IPS-18a (cell line): ENCODE results near the gene CBLC.

Experiments
- H3K27ac ChIP-seq: one replicate; pipeline ENCODE4 v1.5.1; 2013; ENCODE audit warnings: low read length
- H3K27me3 ChIP-seq: one replicate; pipeline ENCODE4 v1.6.1; 2013; ENCODE audit warnings: mild to moderate bottlenecking, low read length; ENCODE audit not compliant: control insufficient read depth, insufficient read depth
- H3K36me3 ChIP-seq: one replicate; pipeline ENCODE4 v1.6.1; 2013; ENCODE audit warnings: low read depth, low read length; ENCODE audit not compliant: control insufficient read depth
- H3K4me1 ChIP-seq: one replicate; pipeline ENCODE4 v1.6.1; 2013; ENCODE audit warnings: low read depth, low read length; ENCODE audit not compliant: control insufficient read depth
- H3K4me3 ChIP-seq: one replicate; pipeline ENCODE4 v1.5.1; 2013; ENCODE audit warnings: low read length
- H3K9ac ChIP-seq: one replicate; pipeline ENCODE4 v1.6.1; 2013; ENCODE audit warnings: mild to moderate bottlenecking, low read length, moderate library complexity
- H3K9me3 ChIP-seq: one replicate; pipeline ENCODE4 v1.6.1; 2013; ENCODE audit warnings: low read depth, low read length; ENCODE audit not compliant: control insufficient read depth

CBLC gene

GRCh38 chr19:44738603-44739558 is 38.8 kb upstream of the CBLC start:
- Histone ChIP-seq H3K27ac (no peak overlapping the region), H3K36me3 (no peaks in the 10 kb centered on the region), H3K9ac (no peak overlapping the region), H3K4me3 (no peak overlapping the region), H3K9me3 (no peaks in the 10 kb centered on the region), H3K4me1 (peaks cover 2% of the 10 kb centered on the region), H3K27me3 (no peaks in the 10 kb centered on the region)

DNA sequence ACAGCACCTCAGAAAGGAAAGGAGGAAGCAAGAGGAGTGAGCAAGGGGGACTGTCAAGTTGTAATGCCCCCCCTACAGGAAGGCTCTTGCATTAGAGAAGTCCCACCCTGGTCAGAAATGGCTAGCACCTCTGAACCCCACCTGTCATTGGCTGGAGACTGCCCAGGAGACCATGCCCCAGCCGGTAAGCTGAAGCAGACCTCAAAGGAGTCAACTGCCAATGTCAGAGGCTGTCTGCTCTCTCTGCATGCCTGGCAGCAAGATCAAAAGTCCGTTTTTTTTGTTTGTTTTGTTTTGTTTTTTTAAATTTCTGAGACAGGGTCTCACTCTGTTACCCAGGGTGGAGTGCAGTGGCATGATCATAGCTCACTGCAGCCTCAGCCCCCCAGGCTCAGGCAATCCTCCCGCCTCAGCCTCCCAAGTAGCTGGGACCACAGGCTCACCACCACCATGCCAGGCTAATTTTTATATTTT is 37.3 kb upstream of the CBLC start:
- peaks cover 2% of the 10 kb centered on the region for H3K4me1 ChIP-seq
- no peaks in the 10 kb centered on the region for H3K9me3 ChIP-seq
- no peaks in the 10 kb centered on the region for H3K36me3 ChIP-seq
- peaks cover 9% of the 10 kb centered on the region for H3K27me3 ChIP-seq
- H3K27ac ChIP-seq = no peak overlapping the region
- H3K4me3 ChIP-seq = no peak overlapping the region
- no peak overlapping the region for H3K9ac ChIP-seq

DNA sequence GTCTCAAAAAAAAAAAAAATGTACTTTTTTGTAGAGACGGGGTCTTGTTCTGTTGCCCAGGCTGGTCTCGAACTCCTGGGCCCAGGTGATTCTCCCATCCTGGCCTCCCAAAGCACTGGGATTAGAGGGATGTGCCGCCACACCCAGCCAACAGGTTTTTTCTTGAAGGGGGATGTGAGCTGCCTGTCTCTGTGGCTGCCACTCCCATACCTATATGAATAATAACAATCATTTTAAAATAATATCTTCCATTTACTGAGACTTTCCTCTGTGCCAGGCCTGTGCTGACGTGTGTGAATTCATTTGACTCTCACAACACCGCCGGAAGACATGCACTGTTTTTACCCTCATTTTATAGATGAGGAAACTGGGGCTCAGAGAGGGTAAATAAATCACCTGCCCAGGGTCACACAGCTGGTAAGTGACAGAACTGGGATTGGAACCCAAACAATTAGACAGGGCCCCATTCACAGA is 36.4 kb upstream of the CBLC start:
- Histone ChIP-seq H3K27me3 (peaks cover 18% of the 10 kb centered on the region), H3K4me3 (no peak overlapping the region), H3K4me1 (peaks cover 2% of the 10 kb centered on the region), H3K9me3 (no peaks in the 10 kb centered on the region), H3K27ac (no peak overlapping the region), H3K9ac (no peak overlapping the region), H3K36me3 (no peaks in the 10 kb centered on the region)

DNA sequence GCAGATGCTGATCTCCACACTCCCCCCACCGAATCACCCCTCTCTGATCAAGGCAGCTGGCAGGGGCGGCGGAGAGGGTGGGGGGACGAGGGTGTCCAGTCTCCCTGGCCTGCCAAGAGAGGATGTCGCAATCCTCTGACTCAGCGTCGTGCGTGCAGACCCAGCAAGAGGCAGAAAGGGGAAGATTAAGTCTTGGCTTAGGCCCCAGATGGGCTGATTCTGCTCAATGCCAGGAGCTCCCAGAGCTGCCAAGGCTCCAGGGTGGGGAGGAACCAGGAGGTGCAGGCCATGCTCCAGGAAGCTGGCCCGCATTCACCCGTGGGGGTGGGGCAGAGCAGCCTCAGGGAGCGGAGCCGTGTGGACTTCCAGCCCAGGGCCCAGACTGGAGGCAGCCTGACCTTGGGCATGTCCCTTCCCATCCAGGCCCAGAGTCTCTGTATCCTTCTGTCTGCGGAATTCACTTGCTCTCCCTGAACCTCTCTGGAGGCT is 35.8 kb upstream of the CBLC start:
- no peaks in the 10 kb centered on the region for H3K9me3 ChIP-seq
- H3K4me1 ChIP-seq = peaks cover 2% of the 10 kb centered on the region
- H3K4me3 ChIP-seq = no peak overlapping the region
- no peaks in the 10 kb centered on the region for H3K36me3 ChIP-seq
- no peak overlapping the region for H3K27ac ChIP-seq
- peaks cover 24% of the 10 kb centered on the region for H3K27me3 ChIP-seq
- H3K9ac ChIP-seq = no peak overlapping the region

DNA sequence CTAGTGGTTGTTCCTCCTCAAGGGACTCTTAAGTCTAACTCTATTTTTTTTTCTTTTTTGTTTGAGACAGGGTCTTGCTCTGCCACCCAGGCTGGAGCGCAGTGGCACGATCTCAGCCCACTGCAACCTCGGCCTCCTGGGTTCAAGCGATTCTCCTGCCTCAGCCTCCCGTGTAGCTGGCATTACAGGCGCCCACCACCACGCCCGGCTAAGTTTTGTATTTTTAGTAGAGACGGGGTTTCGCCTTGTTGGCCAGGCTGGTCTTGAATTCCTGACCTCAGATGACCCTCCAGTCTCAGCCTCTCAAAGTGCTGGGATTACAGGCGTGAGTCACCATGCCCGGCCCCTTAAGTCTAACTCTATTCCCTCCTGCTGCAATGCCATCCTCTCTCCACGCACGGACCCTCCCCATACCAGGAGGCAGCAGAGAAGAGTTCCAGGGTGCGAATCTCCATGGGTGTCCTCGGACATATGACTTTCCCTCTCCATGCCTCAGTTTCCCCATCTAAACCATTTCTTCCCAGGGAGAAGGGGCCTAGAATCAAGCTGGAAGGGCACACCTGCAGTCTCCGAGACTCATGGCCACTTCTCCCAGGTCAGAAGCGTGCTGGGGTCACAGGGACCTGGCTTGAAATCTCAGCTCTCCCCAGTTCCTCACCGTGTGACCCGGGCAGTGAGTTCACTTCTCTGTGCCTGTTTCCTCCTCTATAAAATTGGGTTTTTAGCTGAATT is 35.2 kb upstream of the CBLC start:
- peaks cover 2% of the 10 kb centered on the region for H3K4me1 ChIP-seq
- no peaks in the 10 kb centered on the region for H3K9me3 ChIP-seq
- no peak overlapping the region for H3K4me3 ChIP-seq
- no peaks in the 10 kb centered on the region for H3K36me3 ChIP-seq
- H3K9ac ChIP-seq = no peak overlapping the region
- H3K27ac ChIP-seq = no peak overlapping the region
- H3K27me3 ChIP-seq = peaks cover 29% of the 10 kb centered on the region

DNA sequence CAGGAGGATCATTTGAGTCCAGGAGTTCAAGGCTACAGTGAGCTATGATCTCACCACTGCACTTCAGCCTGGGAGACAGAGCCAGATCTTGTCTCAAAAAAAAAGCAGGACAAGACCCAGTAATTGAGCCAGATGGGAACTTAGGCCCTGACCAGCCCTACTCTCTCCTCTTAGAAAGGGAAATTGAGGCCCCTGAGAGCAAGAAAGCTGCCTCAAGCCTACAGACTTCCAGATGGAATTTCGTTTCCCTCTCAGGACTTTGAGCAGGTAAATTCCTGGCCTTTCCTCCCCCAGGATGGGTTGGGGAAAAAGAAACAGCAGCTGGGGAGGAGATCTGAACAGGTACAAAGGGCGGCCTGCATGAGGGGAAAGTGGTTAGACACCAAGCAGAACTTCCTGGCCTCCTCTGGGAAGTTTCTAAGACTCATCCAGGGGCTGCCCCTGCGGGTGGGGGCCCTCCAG is 32.8 kb upstream of the CBLC start:
- no peaks in the 10 kb centered on the region for H3K9me3 ChIP-seq
- H3K4me3 ChIP-seq = no peak overlapping the region
- H3K27me3 ChIP-seq = peaks cover 48% of the 10 kb centered on the region
- no peak overlapping the region for H3K9ac ChIP-seq
- H3K36me3 ChIP-seq = no peaks in the 10 kb centered on the region
- H3K4me1 ChIP-seq = peaks cover 2% of the 10 kb centered on the region
- H3K27ac ChIP-seq = no peak overlapping the region

- Histone ChIP-seq H3K4me3 (no peak overlapping the region), H3K27me3 (peaks cover 53% of the 10 kb centered on the region), H3K4me1 (peaks cover 2% of the 10 kb centered on the region), H3K36me3 (no peaks in the 10 kb centered on the region), H3K9ac (no peak overlapping the region), H3K9me3 (no peaks in the 10 kb centered on the region), H3K27ac (no peak overlapping the region)
These were observed 32.3 kb upstream of the CBLC start for GRCh38 chr19:44745341-44745831.

- H3K27me3 ChIP-seq = peaks cover 60% of the 10 kb centered on the region
- H3K27ac ChIP-seq = no peak overlapping the region
- H3K4me3 ChIP-seq = no peak overlapping the region
- H3K4me1 ChIP-seq = peaks cover 2% of the 10 kb centered on the region
- H3K36me3 ChIP-seq = no peaks in the 10 kb centered on the region
- H3K9ac ChIP-seq = no peak overlapping the region
- no peaks in the 10 kb centered on the region for H3K9me3 ChIP-seq
These were observed 31.6 kb upstream of the CBLC start for GRCh38 chr19:44745887-44746600.

DNA sequence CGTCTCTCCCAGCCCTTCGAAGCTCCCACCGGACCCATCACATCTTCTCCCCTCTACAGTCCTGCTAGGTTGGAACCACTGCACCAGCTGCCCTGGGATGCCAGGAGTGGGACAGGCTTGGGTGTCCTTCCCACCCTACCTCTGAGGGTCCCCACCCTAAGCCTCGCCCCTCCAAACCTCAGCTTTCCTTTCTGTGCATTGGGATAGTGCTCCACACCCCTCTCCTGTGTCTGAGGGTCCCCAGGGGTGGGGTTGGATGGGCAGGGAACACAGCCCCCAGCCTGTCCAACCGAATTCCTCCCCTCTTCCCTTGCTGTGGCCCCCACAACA is 31.1 kb upstream of the CBLC start:
- no peak overlapping the region for H3K4me3 ChIP-seq

DNA sequence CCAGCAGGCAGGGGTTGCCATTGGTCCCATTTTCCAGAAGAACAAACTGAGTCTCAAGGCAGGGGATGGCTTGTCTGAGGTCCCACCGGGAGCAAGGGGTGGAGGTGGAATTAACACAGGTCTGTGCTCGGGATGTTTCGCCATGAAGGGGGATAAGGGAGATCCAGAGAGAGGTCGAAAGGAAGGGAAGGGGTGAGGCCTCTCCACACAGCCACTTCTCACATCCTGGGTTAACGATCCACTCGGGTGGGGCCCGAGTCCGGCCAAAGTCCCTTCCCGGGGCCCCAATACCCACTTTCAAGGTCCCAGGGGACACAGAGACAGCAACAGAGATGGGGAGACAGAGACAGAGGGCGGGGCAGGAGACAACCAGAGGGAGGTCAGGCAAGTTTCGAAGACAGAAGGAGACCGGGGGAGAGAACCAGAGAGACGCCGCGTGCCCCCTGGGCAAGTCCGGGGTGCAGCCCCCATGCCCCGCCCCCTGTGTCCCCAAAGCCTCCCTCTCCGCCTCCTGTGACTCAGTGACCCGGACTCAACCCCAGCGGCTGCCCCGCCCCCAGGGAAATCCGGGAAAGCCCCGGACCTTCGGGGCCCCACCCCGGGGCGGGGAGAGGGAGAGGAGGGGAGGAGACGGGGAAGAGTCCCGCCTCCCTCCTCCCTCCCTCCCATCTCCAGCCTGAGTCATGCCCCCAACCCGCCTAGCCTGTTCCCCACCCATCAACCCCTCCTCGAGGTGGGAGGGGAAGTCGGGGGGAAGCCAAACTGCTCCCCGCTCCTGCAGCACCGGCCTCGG is 30.5 kb upstream of the CBLC start:
- Histone ChIP-seq H3K9me3 (no peaks in the 10 kb centered on the region), H3K36me3 (no peaks in the 10 kb centered on the region), H3K4me1 (no peaks in the 10 kb centered on the region), H3K4me3 (peak overlapping the region; percentile 71), H3K27ac (no peak overlapping the region), H3K27me3 (peaks cover 70% of the 10 kb centered on the region), H3K9ac (peak overlapping the region; percentile 35)

More for the DNA sequence above, 31.1 kb upstream of the CBLC start:
- Histone ChIP-seq H3K27me3 (peaks cover 65% of the 10 kb centered on the region), H3K9me3 (no peaks in the 10 kb centered on the region), H3K27ac (no peak overlapping the region), H3K4me1 (peaks cover 2% of the 10 kb centered on the region), H3K36me3 (no peaks in the 10 kb centered on the region), H3K9ac (no peak overlapping the region)
